Hippocampal formation (tissue), 2 donors: ENCODE measurements around the gene TNFSF12.
A peak's percentile ranks its signal among the peaks of the same experiment; 100 is the strongest.

Source experiments
- DNase-seq, 2 donors: peaks; one replicate each; lab custom pipeline; 2025; lab: John Stamatoyannopoulos, UW

TNFSF12 gene

DNA sequence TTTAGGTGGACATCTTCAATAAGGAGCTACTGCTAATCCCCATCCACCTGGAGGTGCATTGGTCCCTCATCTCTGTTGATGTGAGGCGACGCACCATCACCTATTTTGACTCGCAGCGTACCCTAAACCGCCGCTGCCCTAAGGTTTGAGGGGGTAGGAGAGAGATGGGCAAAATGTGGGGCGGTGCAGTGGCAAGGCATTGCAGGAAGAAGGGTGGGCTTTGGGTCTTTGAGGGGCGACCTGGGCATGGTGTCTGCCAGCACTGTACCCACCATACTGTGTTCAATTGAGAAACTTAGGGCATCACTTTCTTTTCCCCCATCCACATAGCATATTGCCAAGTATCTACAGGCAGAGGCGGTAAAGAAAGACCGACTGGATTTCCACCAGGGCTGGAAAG lies 21.5 kb downstream of the TNFSF12 start:
- DNase-seq: no peak

DNA sequence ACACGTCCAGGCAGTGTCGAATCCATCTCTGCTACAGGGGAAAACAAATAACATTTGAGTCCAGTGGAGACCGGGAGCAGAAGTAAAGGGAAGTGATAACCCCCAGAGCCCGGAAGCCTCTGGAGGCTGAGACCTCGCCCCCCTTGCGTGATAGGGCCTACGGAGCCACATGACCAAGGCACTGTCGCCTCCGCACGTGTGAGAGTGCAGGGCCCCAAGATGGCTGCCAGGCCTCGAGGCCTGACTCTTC lies 23.4 kb downstream of the TNFSF12 start:
- DNase-seq: no peak

DNA sequence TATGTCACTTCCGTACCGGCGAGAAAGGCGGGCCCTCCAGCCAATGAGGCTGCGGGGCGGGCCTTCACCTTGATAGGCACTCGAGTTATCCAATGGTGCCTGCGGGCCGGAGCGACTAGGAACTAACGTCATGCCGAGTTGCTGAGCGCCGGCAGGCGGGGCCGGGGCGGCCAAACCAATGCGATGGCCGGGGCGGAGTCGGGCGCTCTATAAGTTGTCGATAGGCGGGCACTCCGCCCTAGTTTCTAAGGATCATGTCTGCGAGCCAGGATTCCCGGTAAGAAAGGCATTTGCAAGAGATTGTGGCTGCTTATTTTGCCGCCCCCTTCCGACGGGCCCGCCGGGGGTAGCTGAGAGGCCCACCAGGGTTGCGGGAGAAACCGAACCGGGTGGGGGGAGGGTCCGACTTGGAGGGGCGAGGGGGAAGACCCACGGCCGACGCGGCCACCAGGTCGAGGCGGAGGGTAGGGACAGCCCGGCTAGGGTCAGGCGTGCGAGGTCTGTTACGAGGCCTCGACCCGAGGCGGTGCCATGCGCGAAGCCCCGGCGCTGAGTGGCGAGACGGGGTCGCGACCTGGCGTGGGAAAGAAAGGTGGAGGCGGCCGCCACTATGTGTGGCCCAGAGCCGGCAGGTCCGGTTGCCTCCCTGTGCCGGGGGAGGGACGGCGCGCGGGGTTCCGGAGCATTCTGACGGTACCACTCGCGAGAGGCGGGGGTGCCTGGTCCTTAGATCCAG lies 23.9 kb downstream of the TNFSF12 start:
- DNase-seq: peak; percentile 99 to 100

- DNase-seq: peak; percentile 83 to 85
These were observed 24.6 kb downstream of the TNFSF12 start for GRCh38 chr17:7573324-7574080.

DNA sequence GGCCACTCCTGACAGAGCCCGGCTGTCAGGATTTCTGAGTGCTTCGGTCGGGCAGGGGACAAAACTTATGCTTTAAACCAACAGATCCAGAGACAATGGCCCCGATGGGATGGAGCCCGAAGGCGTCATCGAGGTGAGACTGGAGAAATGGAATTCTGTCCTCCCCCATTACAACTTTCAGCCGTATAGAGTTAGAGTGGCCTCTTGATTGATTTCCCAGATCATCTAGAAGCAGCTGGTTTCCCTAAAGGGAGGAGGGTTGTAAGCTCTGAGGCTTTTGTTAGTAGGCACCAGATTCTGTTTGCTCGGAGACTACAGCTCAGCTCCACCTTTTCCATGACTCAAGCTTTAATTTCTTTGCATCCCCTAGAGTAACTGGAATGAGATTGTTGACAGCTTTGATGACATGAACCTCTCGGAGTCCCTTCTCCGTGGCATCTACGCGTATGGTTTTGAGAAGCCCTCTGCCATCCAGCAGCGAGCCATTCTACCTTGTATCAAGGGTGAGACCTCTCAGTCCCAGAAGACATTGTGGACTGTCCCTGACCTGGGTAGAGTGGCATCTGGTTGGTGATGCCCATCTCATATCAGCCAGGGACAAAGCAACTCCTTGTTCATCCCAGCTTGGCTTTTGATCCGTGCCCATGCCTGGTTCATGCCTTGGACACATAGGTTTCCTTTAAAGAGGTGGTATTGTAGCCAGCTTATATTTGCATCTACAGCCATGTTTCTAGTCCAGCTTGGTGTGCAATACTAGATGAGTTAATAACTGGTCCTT lies 25.5 kb downstream of the TNFSF12 start:
- DNase-seq: no peak

- DNase-seq: no peak
These were observed 26.6 kb downstream of the TNFSF12 start for GRCh38 chr17:7575481-7575883.

- DNase-seq: no peak
These were observed 27.1 kb downstream of the TNFSF12 start for GRCh38 chr17:7575959-7576358.

DNA sequence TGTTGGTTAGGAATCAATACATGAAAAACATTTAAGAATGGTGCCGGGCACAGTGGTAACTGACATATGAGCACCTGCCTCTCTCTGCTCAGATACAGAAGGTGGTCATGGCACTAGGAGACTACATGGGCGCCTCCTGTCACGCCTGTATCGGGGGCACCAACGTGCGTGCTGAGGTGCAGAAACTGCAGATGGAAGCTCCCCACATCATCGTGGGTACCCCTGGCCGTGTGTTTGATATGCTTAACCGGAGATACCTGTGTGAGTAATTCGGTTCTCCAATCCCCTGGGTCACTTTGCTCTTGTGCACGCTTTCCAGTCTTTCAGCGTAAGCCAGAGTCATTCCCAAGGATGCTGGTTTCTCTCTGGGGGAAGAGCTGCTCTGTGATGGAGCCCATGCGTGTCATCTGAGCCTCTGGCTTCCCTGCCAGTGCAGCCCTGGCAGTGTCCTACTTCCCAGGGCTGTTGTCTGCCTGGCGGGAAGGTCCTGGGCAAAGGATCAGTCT lies 27.6 kb downstream of the TNFSF12 start:
- DNase-seq: no peak

DNA sequence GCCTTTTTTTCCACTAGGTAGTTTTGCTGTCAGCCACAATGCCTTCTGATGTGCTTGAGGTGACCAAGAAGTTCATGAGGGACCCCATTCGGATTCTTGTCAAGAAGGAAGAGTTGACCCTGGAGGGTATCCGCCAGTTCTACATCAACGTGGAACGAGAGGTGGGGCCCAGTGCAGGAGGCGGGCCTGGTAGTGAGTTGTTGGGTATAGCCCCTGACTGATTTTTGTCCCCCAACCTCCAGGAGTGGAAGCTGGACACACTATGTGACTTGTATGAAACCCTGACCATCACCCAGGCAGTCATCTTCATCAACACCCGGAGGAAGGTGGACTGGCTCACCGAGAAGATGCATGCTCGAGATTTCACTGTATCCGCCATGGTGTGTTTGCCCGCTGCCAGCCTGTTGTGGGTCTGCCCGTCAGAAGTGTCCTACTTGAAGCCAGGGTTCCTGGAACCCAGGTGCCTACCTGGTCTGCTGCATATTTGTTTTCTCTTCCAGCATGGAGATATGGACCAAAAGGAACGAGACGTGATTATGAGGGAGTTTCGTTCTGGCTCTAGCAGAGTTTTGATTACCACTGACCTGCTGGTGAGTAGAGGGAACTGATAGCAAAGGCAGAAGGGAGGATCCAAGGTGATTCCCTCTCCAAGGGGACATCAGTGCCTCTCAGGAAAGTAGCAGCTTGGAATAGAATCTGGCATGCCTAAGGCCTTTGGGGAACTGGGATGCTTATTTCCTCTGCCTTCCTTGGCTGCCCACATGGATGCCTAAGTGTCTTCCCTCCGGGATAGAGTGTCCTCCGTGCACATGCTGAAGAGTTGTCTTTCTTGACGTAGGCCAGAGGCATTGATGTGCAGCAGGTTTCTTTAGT lies 28.7 kb downstream of the TNFSF12 start:
- DNase-seq: no peak

GRCh38 chr17:7579001-7579833 lies 30.4 kb downstream of the TNFSF12 start, which contains the start of gene CD68:
Gene CD68 (plus strand): TSS chr17:7579638. CDS start chr17:7579678, 40 bp downstream.
- peak; percentile 35 to 39 for DNase-seq

DNA sequence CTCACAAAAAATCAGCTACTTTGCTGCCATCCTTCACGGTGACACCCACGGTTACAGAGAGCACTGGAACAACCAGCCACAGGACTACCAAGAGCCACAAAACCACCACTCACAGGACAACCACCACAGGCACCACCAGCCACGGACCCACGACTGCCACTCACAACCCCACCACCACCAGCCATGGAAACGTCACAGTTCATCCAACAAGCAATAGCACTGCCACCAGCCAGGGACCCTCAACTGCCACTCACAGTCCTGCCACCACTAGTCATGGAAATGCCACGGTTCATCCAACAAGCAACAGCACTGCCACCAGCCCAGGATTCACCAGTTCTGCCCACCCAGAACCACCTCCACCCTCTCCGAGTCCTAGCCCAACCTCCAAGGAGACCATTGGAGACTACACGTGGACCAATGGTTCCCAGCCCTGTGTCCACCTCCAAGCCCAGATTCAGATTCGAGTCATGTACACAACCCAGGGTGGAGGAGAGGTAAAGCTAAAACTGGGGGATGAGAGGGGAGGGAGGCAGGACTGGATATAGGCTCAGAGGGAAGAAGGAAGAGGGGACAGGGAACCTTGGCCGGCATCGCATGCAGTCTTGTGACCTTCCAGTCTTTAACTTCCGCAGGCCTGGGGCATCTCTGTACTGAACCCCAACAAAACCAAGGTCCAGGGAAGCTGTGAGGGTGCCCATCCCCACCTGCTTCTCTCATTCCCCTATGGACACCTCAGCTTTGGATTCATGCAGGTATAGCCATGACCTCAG lies 31.2 kb downstream of the TNFSF12 start:
- DNase-seq: no peak

- DNase-seq: no peak
These were observed 32.0 kb downstream of the TNFSF12 start for GRCh38 chr17:7580604-7581575.

GRCh38 chr17:7582396-7583252 lies 33.8 kb downstream of the TNFSF12 start:
- DNase-seq: no peak

GRCh38 chr17:7583253-7584109 lies 34.6 kb downstream of the TNFSF12 start, which contains the start of gene MPDU1:
Gene MPDU1 (plus strand): TSS chr17:7583852. CDS start chr17:7583863, 11 bp downstream.
- peak; percentile 95 to 96 for DNase-seq

DNA sequence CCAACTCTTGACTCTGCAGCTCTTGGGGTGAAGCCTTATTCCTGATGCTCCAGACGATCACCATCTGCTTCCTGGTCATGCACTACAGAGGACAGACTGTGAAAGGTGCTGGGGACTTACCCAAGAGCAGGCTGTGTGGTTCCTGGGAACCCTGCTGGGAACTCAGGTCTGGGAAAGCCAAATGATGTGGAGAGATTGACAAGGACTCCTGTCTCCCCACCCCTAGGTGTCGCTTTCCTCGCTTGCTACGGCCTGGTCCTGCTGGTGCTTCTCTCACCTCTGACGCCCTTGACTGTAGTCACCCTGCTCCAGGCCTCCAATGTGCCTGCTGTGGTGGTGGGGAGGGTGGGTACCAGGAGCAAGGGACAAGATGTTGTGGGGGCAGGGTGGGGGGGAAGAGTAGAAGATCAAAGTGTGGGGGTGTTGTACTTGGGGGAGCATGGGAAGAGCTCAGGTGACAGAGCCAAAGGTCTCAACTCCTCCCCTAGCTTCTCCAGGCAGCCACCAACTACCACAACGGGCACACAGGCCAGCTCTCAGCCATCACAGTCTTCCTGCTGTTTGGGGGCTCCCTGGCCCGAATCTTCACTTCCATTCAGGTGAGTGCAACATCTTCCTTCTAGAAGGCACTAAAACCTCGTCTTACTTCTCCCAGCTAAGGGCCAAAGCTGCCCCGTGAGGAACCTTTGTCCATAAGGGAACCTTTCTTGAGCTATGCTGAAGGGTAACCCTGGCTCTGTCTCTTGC lies 38.0 kb downstream of the TNFSF12 start:
- no peak for DNase-seq
